ENCODE data around the gene HIVEP1. TPM values are rescaled to one million over a fixed set of nuclear protein-coding genes. Genes with fewer than 3 reads are reported as not detected.

Gene HIVEP1
- total RNA-seq (2014; rRNA removed; shearing (Covaris generic)): 8.5 and 9.1 TPM in 2 replicates
- 1.4 and 2.6 TPM in 2 replicates for polyA plus RNA-seq (2014; cell fraction: nucleus; rRNA removed)

DNA sequence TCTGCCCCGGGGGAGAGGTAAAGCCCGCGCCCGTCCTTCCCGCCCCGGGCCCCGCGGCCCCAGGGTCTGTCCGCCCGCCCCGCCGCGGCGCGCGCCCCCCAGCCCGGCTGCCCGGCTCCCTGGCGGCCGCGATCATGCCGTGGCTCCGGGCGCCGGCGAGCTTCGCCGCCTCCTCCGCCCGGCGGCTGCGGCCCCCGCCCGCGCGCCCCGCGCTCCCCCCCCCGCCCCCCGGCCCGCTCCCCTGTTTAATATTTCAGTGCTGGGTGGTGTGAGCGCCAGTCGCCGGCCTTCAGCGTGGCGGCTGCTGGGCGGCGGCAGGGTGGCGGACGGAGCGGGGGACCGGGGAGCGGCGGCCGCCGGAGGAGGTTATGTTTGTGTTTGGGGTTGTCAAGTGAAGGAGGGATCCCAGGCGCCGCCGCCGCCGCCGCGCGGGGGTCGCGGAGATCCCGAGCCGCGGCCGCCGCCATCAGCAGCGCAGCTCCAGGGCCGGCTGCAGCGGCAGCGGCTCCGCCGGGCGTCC, at the start of gene HIVEP1:
HIVEP1 (plus strand) TSS at position 275 of the 520 bp plus-strand sequence. CDS start 3,317 bp downstream, outside the sequence.
- no peak for DNase-seq (ENCODE audit: extremely low read depth, low read depth)

DNA sequence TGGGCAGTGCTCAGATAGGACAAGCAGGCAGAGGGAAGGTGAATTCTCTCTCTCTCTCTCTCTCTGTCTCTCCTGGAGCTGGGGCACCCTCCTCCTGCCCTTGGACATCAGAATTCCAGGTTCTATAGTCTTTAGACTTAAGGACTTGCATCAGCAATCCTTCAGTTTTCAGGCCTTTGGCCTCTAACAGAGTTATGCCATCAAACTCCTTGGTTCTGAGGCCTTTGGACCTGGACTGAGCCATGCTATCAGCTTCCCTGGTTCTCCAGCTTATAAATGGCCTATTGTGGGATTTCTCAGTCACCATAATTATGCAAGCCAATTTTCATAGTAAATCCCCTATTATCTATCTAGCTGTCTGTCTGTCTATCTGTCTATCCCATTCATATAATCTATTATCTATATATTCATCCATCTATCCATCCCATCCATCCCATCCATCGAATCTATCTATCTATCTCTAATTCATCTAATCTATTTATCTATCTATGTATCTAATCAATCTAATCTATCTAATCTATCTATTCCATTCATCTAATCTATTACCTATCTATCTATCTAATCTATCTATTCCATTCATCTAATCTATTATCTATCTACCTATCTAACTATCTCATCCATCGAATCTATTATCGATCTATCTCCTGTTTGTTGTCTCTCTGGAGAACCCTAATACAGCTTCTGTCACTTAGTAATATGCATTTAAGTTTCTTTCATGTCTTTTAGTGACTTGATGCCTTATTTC, 48.2 kb upstream of the HIVEP1 start:
- no peak for DNase-seq (ENCODE audit: extremely low read depth, low read depth)

- no peak for DNase-seq (ENCODE audit: extremely low read depth, low read depth)
These were observed 47.3 kb upstream of the HIVEP1 start for GRCh38 chr6:11964729-11965335.

DNA sequence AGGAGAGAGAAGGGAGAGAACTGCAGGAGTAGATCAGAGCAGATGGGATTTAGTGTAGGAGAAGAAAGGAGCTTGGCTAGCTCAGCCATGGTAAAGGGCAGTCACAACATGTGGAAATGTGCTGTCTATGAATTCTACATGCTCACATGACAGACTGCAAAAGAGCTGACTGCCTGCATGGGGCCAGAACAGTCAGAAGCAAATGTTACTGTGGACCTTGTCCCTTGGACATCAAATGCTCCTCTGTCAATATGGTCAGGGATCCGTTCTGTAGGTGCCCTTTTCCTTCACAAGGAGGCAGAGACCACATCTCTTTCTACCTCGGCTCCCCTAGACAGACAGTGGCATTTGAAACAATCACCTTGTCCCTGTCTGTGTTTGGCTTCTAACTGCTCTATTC, 46.6 kb upstream of the HIVEP1 start:
- no peak for DNase-seq (ENCODE audit: extremely low read depth, low read depth)

GRCh38 chr6:11968241-11968806, 43.8 kb upstream of the HIVEP1 start:
- no peak for DNase-seq (ENCODE audit: extremely low read depth, low read depth)

GRCh38 chr6:11969092-11969491, 43.0 kb upstream of the HIVEP1 start:
- DNase-seq (ENCODE audit: extremely low read depth, low read depth): no peak

DNA sequence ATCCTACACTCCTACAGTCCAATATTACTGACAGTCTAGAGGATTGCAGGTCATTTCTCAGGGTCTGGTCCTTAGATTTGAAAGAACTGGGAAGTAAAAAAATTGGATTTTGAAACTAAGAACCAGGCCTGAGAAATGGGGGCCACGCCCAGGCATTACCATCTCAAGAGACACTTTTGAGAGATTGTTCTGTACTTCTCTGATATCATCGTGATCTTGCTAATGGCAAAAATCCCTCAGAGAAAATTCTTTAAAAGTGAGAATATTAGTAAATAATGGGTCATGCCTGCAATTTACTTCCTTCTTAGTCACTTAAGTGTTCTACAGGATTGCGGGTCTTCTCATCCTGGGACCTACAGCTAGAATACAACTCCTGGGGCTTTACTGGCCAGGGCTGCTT, 42.0 kb upstream of the HIVEP1 start:
- no peak for DNase-seq (ENCODE audit: extremely low read depth, low read depth)

DNA sequence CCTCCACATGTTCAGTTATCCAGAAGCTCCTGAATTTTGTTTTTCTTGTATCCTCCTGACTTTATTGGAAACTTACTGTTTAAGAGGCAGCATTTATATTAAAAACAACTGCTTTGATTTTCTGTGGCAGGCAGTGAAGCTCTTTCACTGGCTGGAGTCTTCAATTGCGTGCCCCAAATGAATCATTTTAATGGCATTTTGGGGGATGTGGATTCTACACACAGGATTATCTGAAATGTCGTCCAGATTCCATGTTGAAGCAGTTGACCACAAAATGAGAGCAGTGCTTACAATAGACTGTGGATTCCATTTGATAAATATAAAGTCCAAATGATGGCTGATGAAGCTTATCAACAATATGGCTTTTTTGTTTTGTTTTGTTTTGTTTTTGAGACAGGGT, 41.0 kb upstream of the HIVEP1 start:
- no peak for DNase-seq (ENCODE audit: extremely low read depth, low read depth)

DNA sequence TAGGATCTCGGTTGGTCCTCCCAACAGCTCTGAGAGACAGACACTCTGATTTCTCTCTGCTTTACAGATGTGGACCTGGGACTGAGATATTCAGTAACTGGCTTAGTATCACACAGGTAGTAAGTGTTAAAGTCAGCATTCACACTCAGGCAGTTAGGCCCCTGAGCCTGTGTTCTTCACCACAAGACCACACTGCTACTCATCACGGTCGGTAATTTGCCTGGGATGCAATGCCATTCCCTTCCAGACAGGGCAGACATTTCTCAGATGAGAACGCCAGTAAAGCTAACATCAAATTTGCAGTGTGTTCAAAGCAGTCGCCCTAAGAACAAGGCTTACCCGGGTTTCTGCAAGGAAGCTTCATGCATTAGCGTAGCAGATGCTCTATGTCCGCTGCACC, 39.8 kb upstream of the HIVEP1 start:
- no peak for DNase-seq (ENCODE audit: extremely low read depth, low read depth)

GRCh38 chr6:11972806-11973205, 39.3 kb upstream of the HIVEP1 start:
- no peak for DNase-seq (ENCODE audit: extremely low read depth, low read depth)

DNA sequence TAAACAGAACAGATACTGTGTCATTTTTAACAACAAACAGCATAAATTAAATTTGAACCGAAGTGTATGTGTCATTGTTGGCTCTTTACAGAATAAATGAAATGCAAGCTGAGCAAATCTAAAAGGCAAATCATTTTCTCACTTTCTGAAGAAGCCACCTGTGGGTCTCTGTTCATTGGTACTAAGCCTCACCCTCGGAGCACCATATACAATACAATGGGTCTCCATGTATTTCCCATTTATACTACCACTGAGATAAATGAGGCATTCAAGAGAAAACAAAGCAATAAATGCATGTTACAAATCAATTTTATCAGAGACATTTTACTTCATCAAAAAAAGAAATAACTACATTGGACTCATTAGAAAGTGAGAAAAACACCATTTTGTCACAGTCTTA, 38.9 kb upstream of the HIVEP1 start:
- no peak for DNase-seq (ENCODE audit: extremely low read depth, low read depth)

DNA sequence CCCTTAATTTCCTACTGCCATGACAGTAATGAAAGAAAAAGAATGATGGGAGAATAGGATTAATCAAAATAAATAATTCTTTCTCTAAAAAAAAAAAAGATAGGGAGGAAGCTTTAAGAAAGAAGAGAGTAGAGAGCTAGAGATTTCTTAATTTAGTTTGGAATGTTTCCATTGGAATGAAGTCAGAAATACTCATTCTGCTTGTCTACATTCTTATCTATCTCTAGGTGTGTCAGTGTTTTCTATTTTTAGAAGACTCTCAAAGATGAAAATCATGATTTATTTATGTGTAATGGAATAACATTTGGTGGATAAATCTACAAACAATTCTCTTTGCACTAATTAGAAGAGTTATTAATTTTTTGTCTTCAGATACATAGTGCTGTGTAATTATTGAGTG, 38.0 kb upstream of the HIVEP1 start:
- no peak for DNase-seq (ENCODE audit: extremely low read depth, low read depth)

GRCh38 chr6:11975353-11975977, 36.6 kb upstream of the HIVEP1 start:
- no peak for DNase-seq (ENCODE audit: extremely low read depth, low read depth)

DNA sequence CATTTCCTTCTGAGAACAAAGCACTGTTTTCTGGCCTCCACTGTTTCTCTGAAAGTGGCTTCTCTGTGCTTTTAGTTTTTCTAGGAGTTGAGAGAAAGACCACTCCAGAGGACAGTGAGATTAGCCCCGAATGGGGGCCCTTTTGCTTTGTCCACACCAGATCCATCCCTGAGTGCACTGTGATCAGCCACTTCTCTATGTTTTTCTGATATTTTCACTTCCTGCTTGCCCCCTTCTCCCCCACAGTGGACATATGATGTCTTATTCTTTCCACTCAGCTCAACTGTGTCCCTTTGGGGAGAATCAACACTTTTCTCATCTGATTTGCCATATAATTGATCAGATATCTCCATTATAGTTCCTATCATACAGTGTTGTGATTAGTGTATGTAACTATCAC, 35.6 kb upstream of the HIVEP1 start:
- no peak for DNase-seq (ENCODE audit: extremely low read depth, low read depth)

DNA sequence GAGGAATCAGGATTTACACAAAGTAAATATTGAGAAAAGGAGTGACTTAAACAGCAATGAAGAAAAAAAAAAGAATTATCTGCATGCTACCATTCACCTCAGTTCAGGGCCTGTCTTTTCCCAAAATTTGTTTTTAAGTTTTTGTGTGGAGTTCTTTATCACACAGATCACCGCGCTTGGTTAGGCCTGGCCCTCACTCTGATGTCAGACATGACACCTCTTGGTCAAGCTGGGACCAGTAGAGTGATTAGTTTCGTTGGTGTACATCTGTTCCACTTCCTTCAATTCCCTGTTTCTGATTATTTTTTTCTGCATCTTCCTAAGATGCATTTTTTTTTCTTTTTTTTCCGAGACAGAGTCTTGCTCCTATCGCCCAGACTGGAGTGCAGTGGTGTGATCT, 34.9 kb upstream of the HIVEP1 start:
- DNase-seq (ENCODE audit: extremely low read depth, low read depth): no peak

GRCh38 chr6:11977738-11978137, 34.4 kb upstream of the HIVEP1 start:
- no peak for DNase-seq (ENCODE audit: extremely low read depth, low read depth)

- no peak for DNase-seq (ENCODE audit: extremely low read depth, low read depth)
These were observed 33.7 kb upstream of the HIVEP1 start for GRCh38 chr6:11978169-11978987.

GRCh38 chr6:11979866-11980265, 32.2 kb upstream of the HIVEP1 start:
- no peak for DNase-seq (ENCODE audit: extremely low read depth, low read depth)

DNA sequence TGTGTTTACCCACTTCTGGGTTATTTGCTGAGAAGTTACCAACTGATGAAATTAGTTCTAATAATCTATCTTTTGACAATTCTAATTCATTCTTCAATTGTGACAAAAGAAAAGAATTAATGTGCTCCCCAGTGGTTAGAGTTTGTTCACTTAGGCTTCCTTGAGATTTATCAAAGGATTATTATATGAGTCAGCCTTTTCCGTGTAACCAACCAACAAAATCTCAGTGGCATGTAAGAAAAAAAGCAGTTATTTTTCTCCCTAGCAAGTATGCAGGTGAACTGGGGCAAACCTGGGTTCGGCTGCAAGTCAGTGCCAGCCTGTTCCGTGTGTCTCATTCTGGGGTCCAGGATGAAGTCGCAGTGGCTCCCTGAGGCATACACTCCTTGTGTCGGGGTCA, 28.8 kb upstream of the HIVEP1 start:
- no peak for DNase-seq (ENCODE audit: extremely low read depth, low read depth)

DNA sequence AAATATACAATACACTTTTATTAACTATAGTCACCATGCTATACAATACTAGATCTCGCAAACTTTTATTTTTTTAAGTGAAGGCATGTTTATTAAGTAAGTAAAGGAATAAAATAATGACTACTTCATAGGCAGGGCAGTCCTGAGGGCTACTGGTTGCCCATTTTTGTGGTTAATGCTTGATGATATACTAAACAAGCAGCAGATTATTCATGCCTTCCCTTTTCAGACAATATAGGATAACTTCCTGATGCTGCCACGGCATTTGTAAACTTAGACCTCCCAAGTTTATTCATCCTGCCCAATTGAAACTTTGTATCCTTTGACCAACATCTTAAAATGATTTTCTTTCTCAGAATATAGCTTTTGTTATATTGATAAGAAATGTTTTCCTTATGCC, 24.7 kb upstream of the HIVEP1 start:
- no peak for DNase-seq (ENCODE audit: extremely low read depth, low read depth)

DNA sequence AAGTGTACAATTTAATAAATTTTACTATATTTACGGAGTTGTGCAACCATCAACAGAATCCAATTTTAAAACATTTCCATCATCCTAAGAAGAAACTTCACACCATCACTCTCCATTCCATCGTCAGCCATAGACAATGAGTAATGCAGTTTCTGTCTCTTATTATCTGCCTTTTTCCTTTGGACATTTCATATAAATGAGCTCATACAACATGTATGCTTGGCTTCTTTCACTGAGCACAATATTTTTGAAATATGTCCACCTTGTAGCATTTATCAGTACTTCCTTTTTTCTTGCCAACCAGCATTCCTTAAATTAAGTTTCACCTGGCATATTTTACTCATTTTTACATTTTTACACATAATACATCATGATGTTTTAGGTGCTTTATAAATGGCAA, 22.7 kb upstream of the HIVEP1 start:
- no peak for DNase-seq (ENCODE audit: extremely low read depth, low read depth)
